SIG-M5 treated with dmso at 0.1 percent for 504 hours (cell line): ENCODE measurements around the gene RNASE13.

ENCODE experiments used
- DNase-seq: peaks from one replicate; lab custom pipeline; 2025; ENCODE audit not compliant: unreplicated experiment; lab: John Stamatoyannopoulos, UW

The RNASE13 gene, protein sequence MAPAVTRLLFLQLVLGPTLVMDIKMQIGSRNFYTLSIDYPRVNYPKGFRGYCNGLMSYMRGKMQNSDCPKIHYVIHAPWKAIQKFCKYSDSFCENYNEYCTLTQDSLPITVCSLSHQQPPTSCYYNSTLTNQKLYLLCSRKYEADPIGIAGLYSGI

DNA sequence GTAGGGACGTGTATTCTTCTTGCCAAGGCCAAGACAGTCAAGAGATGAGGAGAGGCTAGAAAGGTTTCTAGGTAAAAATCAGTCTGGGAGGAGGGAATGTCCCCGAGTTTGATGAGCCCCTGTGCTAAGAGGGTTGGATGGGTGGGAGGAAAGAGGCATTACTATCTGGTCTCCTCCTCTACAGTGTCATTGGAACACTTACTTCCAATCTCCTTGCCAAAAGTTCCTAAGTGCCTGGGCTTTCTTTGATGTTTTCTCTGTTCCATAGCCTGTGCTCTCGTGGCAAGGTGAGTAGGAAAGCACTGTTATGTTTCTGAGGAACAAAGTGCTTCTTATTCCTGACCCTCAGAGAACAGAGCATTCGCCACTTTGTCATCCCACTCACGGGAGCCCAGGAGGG lies at the start of gene RNASE13:
Gene RNASE13 (minus strand): TSS at position 101 of the 400 bp plus-strand sequence. CDS start 519 bp downstream, outside the sequence.
- DNase-seq: no peak

- DNase-seq: no peak
These were observed 49.8 kb upstream of the RNASE13 start for GRCh38 chr14:21084396-21084795.

DNA sequence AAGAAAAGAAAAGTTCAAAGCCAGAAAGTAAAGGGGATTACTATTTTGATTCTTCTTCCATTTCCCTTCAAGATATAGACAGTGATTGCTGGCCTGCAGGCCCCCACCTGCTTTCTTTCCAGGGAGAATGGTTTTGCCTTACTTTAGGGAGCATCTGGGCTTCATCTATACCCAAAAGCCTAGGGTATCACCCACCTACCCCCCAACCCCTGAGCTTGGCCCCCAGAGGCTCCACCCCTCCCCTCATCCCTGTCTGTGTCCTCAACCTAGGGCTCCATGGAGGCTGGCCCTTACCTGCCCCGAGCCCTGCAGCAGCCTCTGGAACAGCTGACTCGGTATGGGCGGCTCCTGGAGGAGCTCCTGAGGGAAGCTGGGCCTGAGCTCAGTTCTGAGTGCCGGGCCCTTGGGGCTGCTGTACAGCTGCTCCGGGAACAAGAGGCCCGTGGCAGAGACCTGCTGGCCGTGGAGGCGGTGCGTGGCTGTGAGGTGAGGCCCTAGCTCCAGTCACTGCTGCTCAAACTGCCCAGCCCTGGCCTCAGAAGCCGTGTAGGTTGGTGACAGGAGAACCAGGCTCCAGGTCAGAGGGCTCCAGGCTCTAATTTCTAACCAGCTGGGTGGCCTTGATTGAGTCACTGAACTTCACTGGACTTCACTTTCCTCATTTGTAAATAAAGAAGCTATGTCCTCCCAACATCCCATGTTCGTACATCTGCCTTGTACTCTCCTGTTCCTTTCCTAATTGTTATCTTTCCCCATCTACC lies 49.1 kb upstream of the RNASE13 start:
- DNase-seq: no peak

- no peak for DNase-seq
These were observed 47.0 kb upstream of the RNASE13 start for GRCh38 chr14:21081521-21082142.

GRCh38 chr14:21078726-21079125 lies 44.1 kb upstream of the RNASE13 start:
- no peak for DNase-seq

DNA sequence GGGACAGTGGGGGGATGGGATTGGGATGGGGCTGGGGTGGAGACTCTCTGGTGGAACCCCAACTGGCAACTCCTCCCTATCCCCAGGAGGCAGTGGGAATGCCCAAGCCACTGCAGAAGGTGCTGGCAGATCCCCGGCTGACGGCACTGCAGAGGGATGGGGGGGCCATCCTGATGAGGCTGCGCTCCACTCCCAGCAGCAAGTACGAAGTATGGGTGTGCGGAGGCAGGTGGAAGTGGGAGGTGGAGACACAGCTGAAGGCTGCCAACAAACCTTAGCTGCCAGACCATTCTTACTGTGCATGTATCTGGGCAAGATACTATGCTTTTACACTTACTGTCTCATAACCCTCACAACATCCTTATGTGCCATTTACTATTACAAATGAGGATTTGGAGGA lies 43.7 kb upstream of the RNASE13 start:
- no peak for DNase-seq

- DNase-seq: no peak
These were observed 43.1 kb upstream of the RNASE13 start for GRCh38 chr14:21077672-21078071.

DNA sequence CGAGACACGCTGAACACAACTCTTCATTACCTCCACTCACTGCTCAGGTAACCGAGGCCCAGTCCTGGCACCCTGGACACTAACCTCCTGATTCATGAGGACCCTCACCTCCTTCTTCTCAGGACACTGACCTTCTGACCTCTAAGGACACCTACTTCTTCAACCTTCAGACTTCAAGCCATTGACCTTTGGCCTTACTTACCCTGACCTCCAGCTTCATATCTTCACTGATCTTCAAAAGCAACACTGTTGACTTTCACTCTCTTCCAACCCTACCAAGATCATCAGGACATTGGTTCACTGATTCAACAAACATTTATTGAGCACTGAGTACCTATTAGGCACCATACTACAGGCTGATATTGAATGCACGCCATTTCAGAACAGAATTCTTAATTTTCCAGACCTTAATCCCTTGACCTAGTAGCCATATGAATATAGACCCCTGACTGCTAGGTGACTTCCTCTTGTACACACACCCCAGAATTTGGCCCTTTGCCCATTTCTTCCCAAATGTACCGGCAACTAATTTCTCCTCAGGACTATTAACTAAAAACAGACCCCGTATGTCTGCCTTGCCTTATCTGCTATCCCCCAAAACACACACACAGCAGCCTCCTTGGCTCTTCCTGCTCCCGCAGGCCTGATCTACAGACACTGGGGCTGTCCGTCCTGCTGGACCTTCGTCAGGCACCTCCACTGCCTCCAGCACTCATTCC lies 41.3 kb upstream of the RNASE13 start:
- DNase-seq: no peak

DNA sequence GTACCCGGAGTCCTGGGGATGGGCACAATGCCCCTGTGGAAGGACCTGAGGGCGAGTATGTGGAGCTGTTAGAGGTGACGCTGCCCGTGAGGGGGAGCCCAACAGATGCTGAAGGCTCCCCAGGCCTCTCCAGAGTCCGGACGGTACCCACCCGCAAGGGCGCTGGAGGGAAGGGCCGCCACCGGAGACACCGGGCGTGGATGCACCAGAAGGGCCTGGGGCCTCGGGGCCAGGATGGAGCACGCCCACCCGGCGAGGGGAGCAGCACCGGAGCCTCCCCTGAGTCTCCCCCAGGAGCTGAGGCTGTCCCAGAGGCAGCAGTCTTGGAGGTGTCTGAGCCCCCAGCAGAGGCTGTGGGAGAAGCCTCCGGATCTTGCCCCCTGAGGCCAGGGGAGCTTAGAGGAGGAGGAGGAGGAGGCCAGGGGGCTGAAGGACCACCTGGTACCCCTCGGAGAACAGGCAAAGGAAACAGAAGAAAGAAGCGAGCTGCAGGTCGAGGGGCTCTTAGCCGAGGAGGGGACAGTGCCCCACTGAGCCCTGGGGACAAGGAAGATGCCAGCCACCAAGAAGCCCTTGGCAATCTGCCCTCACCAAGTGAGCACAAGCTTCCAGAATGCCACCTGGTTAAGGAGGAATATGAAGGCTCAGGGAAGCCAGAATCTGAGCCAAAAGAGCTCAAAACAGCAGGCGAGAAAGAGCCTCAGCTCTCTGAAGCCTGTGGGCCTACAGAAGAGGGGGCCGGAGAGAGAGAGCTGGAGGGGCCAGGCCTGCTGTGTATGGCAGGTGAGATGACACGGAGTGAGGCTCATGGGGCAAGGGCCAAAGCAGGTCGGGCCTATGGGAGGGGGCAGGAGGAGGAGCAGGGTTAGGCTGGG lies 40.0 kb upstream of the RNASE13 start:
- no peak for DNase-seq

DNA sequence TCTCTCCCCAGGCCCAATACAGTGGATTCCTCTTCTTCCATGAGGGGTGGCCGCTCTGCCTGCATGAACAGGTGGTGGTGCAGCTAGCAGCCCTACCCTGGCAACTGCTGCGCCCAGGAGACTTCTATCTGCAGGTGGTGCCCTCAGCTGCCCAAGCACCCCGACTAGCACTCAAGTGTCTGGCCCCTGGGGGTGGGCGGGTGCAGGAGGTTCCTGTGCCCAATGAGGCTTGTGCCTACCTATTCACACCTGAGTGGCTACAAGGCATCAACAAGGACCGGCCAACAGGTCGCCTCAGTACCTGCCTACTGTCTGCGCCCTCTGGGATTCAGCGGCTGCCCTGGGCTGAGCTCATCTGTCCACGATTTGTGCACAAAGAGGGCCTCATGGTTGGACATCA lies 39.3 kb upstream of the RNASE13 start:
- no peak for DNase-seq

- no peak for DNase-seq
These were observed 38.3 kb upstream of the RNASE13 start for GRCh38 chr14:21072781-21073339.

- peak; percentile 89 for DNase-seq
These were observed 37.4 kb upstream of the RNASE13 start for GRCh38 chr14:21072031-21072473.

- DNase-seq: peak; percentile 92
These were observed 36.8 kb upstream of the RNASE13 start for GRCh38 chr14:21071225-21072030.

- peak; percentile 54 for DNase-seq
These were observed 36.1 kb upstream of the RNASE13 start for GRCh38 chr14:21070610-21071224.

GRCh38 chr14:21070083-21070609 lies 35.5 kb upstream of the RNASE13 start, which contains the start of gene ARHGEF40:
TSS of gene ARHGEF40 (plus strand) at chr14:21070304. CDS start at chr14:21070397, 93 bp downstream.
- no peak for DNase-seq

DNA sequence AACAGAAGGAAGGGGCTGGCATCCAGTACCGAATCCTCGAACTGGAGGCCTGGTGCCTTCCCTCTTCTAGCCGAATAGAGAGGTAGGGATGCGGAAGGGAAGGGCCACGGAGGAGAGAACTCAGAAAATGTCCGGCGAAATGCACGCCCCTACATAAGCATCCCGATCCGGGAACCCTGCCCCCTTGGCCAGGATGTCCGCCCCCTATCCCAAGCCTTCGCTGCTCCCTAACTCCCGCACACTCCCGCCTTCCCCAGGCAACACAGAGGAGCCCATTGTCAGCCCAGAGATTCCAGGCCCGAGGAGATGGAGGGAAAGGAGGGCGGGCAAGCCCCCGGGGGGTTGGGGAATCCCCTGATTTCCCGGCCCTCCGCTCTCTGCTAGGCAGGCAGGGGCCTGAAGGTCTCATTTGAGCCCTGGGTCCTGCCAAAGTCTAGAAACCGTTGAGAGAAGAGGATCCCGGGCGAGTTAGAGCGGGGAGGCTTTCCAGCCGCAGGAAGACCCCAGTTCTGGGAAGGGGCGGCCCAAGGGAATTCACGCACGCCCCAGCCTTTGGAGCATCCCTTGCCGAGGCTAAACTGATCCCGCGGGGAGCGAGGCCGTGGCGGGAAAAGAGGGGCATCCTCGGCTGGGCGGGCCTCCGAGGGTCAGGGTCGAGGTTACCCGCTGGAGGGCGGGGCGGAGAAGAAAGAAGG lies 34.9 kb upstream of the RNASE13 start:
- no peak for DNase-seq

- peak; percentile 56 for DNase-seq
These were observed 34.1 kb upstream of the RNASE13 start for GRCh38 chr14:21068521-21069387.
